ENCODE data around the gene MAPK12. TPM values are rescaled to one million over a fixed set of nuclear protein-coding genes. Genes with fewer than 3 reads are reported as not detected.

Gene MAPK12
- total and polyA plus RNA-seq, 2 of the 8 experiments (the other 6 are each of a cell fraction or from before 2014, with no cell fraction given), result 17.3 to 20.3 TPM

DNA sequence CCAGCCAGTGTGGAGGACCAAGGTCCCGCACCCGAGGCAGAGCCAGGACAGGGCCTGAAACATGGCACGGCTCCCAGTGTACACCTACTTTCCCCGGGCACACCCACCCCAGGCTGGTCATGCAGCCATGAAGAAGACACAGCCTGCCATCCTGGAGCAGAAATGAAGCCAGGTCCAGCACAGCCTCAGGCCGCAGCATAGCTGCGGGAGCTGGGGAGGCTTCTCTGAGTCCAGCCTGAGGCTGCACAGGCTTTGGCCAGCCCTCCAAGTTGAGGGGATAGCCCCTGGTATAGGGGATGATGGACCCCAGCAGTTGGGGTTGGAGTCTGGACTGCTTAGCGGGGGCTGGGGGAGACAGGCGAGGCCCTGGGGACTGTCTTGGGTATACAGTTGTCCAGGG, 7.5 kb downstream of the MAPK12 start:
- peaks cover 12% of the 10 kb centered on the region for H3K23me2 ChIP-seq (ENCODE audit: low read depth, low read length)
- TF ChIP-seq GTF2F1 (IDR thresholded peaks at IDR 0.05; ENCODE audit: borderline replicate concordance, low read depth, low read length) (no peak), SP4 (IDR thresholded peaks at IDR 0.05; ENCODE audit: low read length) (no peak)

More for the DNA sequence above, 7.5 kb downstream of the MAPK12 start:
- H3K18ac ChIP-seq (ENCODE audit: extremely low read depth, low read length), result no peak overlapping the region
- no peak overlapping the region for H2BK15ac ChIP-seq (ENCODE audit: low read length)
- no peaks in the 10 kb centered on the region for H3K79me2 ChIP-seq (ENCODE audit: control insufficient read depth in 1 of 2, insufficient read depth in 2 of 2, low read length in 2 of 2)
- POLR2A ChIA-PET (ENCODE audit: partially characterized antibody), result no interaction called here
- no peak for DNase-seq (ENCODE audit: low read depth in 1 of 2, low spot score in 2 of 2)
- no peak overlapping the region for H3K4ac ChIP-seq (replicated peaks; ENCODE audit: insufficient read length, low read depth, low read length)
- no peak overlapping the region for H3K56ac ChIP-seq (replicated peaks; ENCODE audit: insufficient read length, low read depth, low read length)
- FAIRE-seq, result no peak
- no peaks in the 10 kb centered on the region for H3K36me3 ChIP-seq (ENCODE audit: control insufficient read depth in 2 of 4, insufficient read depth in 4 of 4, low read length in 3 of 4)
- 80% methylated on average over 8 of the region's 8 CpGs; no CpG with 5 or more reads in 1 of the 2 experiments for WGBS, 2 experiments (ENCODE audit: extremely low coverage in 1 of 2, insufficient coverage in 1 of 2, insufficient read length in 1 of 2, insufficient replicate concordance in 2 of 2, low coverage in 1 of 2, low lambda C conversion rate in 2 of 2, missing lambda C conversion rate in 1 of 2)
- no peaks in the 10 kb centered on the region for H3K9me3 ChIP-seq (ENCODE audit: insufficient read depth in 2 of 2, low read depth in 1 of 2, low read length in 1 of 2)
- H3K79me1 ChIP-seq (ENCODE audit: low read depth, low read length), result 0 out of 2 replicates have a peak, but pooled peaks cover 3% of the 10 kb centered on the region
- no peak overlapping the region for H2BK5ac ChIP-seq (ENCODE audit: low read depth, low read length)
- no peak overlapping the region for H3K27ac ChIP-seq (ENCODE audit: low read depth, low read length)
- no peak overlapping the region for H2AK5ac ChIP-seq (ENCODE audit: low read depth, low read length)
- H2AFZ ChIP-seq (ENCODE audit: low read length), result no peak overlapping the region
- H4K91ac ChIP-seq (replicated peaks; ENCODE audit: insufficient read length, low read length), result no peak overlapping the region
- no peak overlapping the region for H3K9ac ChIP-seq (replicated peaks in 1 of 4; ENCODE audit: extremely low read depth in 1 of 4, low read depth in 3 of 4, low read length in 3 of 4)
- no peak overlapping the region for H3K14ac ChIP-seq (ENCODE audit: insufficient read length)
- H3K23ac ChIP-seq (ENCODE audit: insufficient read length), result no peak overlapping the region
- no peak overlapping the region for H3K4me3 ChIP-seq (ENCODE audit: extremely low read depth in 1 of 4, insufficient read depth in 2 of 4, low read depth in 3 of 4, low read length in 4 of 4)
- H2BK12ac ChIP-seq (ENCODE audit: low read depth, low read length), result no peak overlapping the region
- H3K27me3 ChIP-seq (replicated peaks in 1 of 4; ENCODE audit: control insufficient read depth in 3 of 4, extremely low read depth in 1 of 4, insufficient read depth in 3 of 4, low read length in 3 of 4), result no peaks in the 10 kb centered on the region
- no peak overlapping the region for H2BK120ac ChIP-seq (replicated peaks; ENCODE audit: low read depth, low read length)
- H3K4me1 ChIP-seq (replicated peaks in 1 of 4; ENCODE audit: control insufficient read depth in 3 of 4, insufficient read depth in 4 of 4, low read length in 3 of 4), result peaks cover 0 to 10% (median 6%) of the 10 kb centered on the region in 4 experiments; a peak in 6 of 7 replicates
- H4K20me1 ChIP-seq (replicated peaks in 1 of 2; ENCODE audit: control insufficient read depth in 1 of 2, insufficient read depth in 2 of 2, low read length in 2 of 2), result peaks cover 1 to 12% of the 10 kb centered on the region in 2 experiments
- CTCF ChIA-PET (ENCODE audit: partially characterized antibody), result interaction anchor here (1.9 kb wide), 1 partner anchor 197 kb away, joined by 6 read pairs; no protein-coding TSS in a partner anchor
- no peak overlapping the region for H2BK20ac ChIP-seq (ENCODE audit: low read length)
- no peak overlapping the region for H3K4me2 ChIP-seq (ENCODE audit: insufficient read depth in 1 of 2, low read depth in 2 of 2, low read length in 2 of 2)
- no peak overlapping the region for H4K8ac ChIP-seq (ENCODE audit: extremely low read depth, insufficient read depth, low read length)
- no peak overlapping the region for H4K5ac ChIP-seq (ENCODE audit: insufficient read length, low read depth, low read length)

Data from H1 (cell line).